ENCODE data around the gene NMUR2.

Gene NMUR2

DNA sequence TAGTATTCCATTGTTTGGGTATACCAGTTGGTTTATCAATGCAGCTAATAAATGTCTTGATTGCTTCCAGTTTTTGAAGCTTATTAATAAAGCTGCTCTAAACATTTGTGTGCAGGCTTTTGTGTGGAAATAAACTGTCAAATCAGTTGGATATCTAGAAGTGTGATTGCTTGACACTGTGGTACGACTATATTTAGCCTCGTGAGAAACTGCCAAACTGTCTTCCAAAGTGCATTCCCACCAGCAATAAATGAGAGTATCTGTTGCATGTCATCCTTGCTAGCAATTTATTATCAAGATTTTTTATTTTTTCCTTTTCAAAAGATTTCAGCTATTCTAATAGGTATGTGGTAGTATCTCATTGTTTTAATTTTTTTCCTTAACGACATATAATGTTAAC is 37.5 kb downstream of the NMUR2 start:
- DNase-seq = no peak

GRCh38 chr5:152366716-152367115 is 38.4 kb downstream of the NMUR2 start:
- no peak for DNase-seq

DNA sequence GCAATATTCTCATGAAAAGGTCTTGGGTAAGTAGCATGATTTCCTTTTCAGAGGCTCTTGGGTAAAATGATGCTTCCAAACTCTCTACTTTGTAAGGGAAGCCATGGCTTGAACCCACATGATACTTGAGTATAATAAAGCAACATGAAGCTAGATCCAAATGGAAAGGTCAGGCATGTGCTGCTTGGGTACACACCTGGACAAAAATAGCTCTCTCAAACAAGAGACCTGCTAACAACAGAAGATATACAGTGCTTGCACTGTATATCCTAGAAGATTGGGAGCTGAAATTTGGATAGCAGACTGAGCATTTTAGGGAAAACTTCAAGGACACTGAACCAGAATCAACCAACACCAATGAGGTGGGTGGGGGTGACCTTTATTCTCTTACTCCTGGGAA is 40.2 kb downstream of the NMUR2 start:
- DNase-seq = no peak

- DNase-seq = no peak
These were observed 40.9 kb downstream of the NMUR2 start for GRCh38 chr5:152364172-152364571.

DNA sequence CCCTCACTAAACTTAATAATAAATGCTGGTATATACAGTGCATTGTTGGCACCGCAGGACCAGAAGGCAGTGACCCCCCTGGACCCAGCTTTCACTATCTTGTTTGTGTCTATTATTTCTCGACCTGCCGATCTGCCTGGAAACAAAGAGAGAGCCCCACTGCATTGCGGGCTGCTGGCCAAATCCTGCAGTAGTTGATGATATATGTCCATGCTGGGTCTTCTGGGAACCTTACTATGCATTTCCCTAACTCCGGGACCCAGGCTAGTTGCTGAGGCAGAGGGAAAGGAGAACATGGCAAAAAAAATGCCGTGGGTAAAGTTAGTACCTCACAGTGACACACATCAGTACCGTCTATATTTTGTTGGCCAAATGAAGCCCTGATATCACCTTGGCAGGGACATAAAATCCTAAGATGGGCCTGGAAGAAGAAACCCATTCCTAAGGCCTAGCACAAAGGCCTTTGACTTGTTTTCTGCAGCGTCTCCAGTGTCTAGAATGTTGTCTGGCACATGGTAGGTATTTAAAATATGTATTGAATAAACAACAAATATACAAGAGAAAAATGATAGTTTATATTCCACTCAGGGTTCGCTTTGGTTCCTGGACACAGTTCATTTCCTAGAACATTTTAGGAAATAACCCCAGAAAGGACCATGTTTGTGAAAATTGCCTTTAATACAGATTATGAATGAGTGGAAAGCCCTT is 46.1 kb downstream of the NMUR2 start:
- DNase-seq = no peak

GRCh38 chr5:152356506-152356905 is 48.6 kb downstream of the NMUR2 start:
- DNase-seq = no peak

- no peak for DNase-seq
These were observed 50.0 kb downstream of the NMUR2 start for GRCh38 chr5:152355061-152355460.

GRCh38 chr5:152353001-152353400 is 52.1 kb downstream of the NMUR2 start:
- no peak for DNase-seq

- peak; percentile 5 for DNase-seq
These were observed 55.2 kb downstream of the NMUR2 start for GRCh38 chr5:152349683-152350526.
